Measurements from ENCODE around the gene B9D1.

- no peak for TF ChIP-seq CTCF (conservative IDR thresholded peaks at IDR 0.05; ENCODE audit: low read length)
- TF ChIP-seq EZH2phosphoT487 (IDR thresholded peaks at IDR 0.05; ENCODE audit: borderline replicate concordance, low read depth, low read length) = no peak
Measured at GRCh38 chr17:19330271-19330670, 32.3 kb downstream of the B9D1 start.

Data from OCI-LY7 (cell line).